Aorta (tissue), 5 donors: ENCODE measurements around the gene TRPC1. TPM values are rescaled to one million over a fixed set of nuclear protein-coding genes. Genes with fewer than 3 reads are reported as not detected.
A peak's percentile ranks its signal among the peaks of the same experiment; 100 is the strongest.

Experiments used
- ATAC-seq: fragments of 200-7000 bp; cut with Tn5 transposase; one replicate; pipeline ENCODE4 v1.9.1; 2022; ENCODE audit warnings: moderate library complexity; ENCODE audit not compliant: low FRiP score
- DNase-seq, 2 donors: peaks; one replicate each; pipeline ENCODE4 v3.0.0-alpha.2; 2020
- H3K27ac ChIP-seq, 2 donors: one replicate each; pipeline ENCODE4 v1.5.1; 2013; ENCODE audit warnings: low read length in 2 of 2, mild to moderate bottlenecking in 2 of 2, moderate library complexity in 2 of 2, control low read depth in 1 of 2, inconsistent platforms in 1 of 2, low read depth in 1 of 2
- H3K27me3 ChIP-seq, 2 donors: one replicate each; pipeline ENCODE4 v1.6.1; 2013; ENCODE audit warnings: control low read depth in 1 of 2, low read length in 1 of 2, mild to moderate bottlenecking in 1 of 2, moderate library complexity in 1 of 2; ENCODE audit not compliant: insufficient read depth in 2 of 2, control insufficient read depth in 1 of 2
- H3K36me3 ChIP-seq, 2 donors: one replicate each; pipeline ENCODE4 v1.6.1; 2013; ENCODE audit warnings: control low read depth in 1 of 2, low read length in 1 of 2, mild to moderate bottlenecking in 1 of 2; ENCODE audit not compliant: insufficient read depth in 2 of 2, control insufficient read depth in 1 of 2
- H3K4me1 ChIP-seq, 2 donors: one replicate each; pipeline ENCODE4 v1.6.1; 2013; ENCODE audit warnings: low read length in 2 of 2, control low read depth in 1 of 2, mild to moderate bottlenecking in 1 of 2, moderate library complexity in 1 of 2; ENCODE audit not compliant: insufficient read depth in 2 of 2, control insufficient read depth in 1 of 2
- H3K4me3 ChIP-seq, 2 donors: one replicate each; pipeline ENCODE4 v1.5.1; 2013; ENCODE audit warnings: low read length in 2 of 2, control low read depth in 1 of 2, mild to moderate bottlenecking in 1 of 2
- H3K9me3 ChIP-seq: one replicate; pipeline ENCODE4 v1.6.1; 2013; ENCODE audit warnings: mild to moderate bottlenecking, low read length; ENCODE audit not compliant: control insufficient read depth
- WGBS, 2 donors: extraction: QIAGEN DNeasy Blood & Tissue Kit; methylation state at CpG; one replicate each; pipeline ENCODE4 v1.1.7; 2013; 5-methylcytosine and 5-hydroxymethylcytosine counted together
- intact Hi-C, 2 donors: fragments of 100-400 bp; cut with DNase I; formaldehyde crosslinking; loops; one replicate each; pipeline versions ENCODE4 v1.14.2 to v1.15.0; 2022
- polyA plus RNA-seq, 2 donors: library from polyadenylated mRNA; stranded (reverse); fragments of 200-250 nt; gene quantifications; one replicate each; pipeline ENCODE4 v1.2.3, GENCODE V29; 2013
- total RNA-seq, 2 donors: library from RNA; stranded (reverse); fragmentation: NEBNext Ultra II Directional; extraction: Animal tissue kit (Norgen Biotek cat#: 25700); gene quantifications; one replicate each; pipeline ENCODE4 v1.2.1, GENCODE V29; 2021
- donor health status: healthy with polysubstance abuse.
- donor health status: Bipolar disorder and iron deficiency.
- donor health status: DM: no; HTN: no; CAD: no.
- donor health status: DM: no; HTN: no; CAD: no.
- donor health status: DM: yes; HTN: yes; CAD: no.

The TRPC1 gene
- total and polyA plus RNA-seq, 4 donors, result 3.0 to 29.2 (median 19.3) TPM

DNA sequence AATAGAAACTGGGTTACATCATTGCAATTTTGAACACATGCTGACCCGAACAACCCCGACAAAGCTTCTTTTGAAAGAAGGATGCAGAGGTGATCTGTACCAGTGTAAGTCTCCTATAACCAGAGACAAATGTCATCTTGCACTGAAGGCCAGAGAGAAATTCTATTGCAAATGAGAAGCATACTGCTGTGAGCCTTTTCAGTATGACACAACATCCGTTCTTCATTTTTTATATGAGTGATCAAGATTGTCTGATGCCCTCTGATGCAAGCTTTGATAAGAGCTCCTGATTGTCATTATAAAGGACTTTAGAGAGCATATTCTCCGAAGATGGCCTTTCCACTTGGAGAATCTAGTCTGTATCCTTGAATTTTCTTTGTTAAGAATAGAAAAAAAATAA is 128.2 kb downstream of the TRPC1 start:
- WGBS, 2 donors, result 91 to 94% methylated on average over 4 of the region's 4 CpGs

DNA sequence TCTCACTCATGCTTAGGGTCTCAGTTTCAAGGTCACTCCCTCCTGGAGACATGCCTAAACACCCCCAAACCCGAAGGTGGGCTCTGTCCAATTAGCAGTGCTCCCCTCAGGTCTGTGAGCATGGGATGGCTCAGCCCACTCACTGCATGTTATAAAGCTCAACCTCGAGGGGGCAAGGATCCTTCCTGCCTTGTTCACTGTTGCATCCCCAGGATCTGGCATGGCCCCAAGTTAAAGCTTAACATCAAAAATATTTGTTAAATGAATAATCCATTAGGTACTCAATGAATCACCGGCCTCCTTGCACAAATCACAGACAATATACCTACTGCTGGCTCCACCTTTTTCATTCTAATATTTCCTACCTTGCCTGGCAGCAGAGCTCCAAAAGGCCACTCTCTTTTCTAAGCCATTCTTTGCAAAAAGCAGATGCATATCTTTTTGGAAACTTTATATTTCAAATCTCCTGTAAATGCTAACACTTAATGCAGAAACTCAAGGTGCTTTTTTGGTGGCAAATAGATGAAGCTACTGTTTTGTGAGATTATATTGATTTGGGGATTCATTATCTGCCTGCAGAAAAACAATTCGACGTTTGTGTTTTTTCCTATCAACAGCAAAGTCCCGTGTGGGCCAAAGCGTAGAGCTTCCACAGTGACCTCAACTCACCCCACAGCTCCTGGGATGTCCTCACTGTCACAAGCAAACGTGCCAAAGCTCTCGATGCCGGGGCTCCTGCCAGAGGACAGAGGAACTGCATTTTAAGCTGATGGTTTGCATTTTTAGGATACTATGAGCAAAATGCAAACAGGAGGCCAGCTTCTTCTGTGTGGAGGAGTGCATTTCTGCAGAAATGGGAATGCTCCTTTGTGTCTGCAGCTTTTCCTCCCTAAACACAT is 129.7 kb downstream of the TRPC1 start:
- peak in 1 of 2 donors; percentile 57 for DNase-seq
- intact Hi-C loops, result no loop called here

More for the DNA sequence above, 128.2 kb downstream of the TRPC1 start:
- Histone ChIP-seq H3K4me3 (no peak overlapping the region), H3K36me3 (no peaks in the 10 kb centered on the region), H3K27me3 (no peaks in the 10 kb centered on the region), H3K27ac (no peak overlapping the region), H3K9me3 (no peaks in the 10 kb centered on the region), H3K4me1 (no peaks in the 10 kb centered on the region)
- DNase-seq (no peak), ATAC-seq (no peak)
- intact Hi-C loops, result no loop called here

DNA sequence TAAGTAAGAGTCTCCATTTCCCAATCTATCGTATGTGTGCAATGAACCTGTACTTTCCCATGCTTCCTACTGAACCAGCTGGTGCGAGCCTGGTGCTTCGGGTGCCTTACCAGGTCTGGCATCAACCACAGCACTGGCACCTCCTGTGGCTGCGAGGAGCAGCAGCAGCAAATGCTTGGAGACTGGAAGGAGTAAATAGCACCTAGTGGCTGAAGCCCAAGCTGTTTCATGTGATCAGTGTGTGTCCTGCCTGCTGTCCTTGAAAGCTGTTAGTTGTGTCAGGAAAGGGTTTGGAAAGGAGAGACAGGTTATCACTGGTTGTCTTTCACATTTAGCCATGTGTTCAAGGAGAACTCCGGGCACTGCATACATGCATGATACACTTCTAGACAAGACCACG is 133.2 kb downstream of the TRPC1 start:
- Histone ChIP-seq H3K9me3 (no peaks in the 10 kb centered on the region), H3K36me3 (no peaks in the 10 kb centered on the region), H3K4me3 (no peak overlapping the region), H3K4me1 (no peaks in the 10 kb centered on the region), H3K27me3 (no peaks in the 10 kb centered on the region), H3K27ac (no peak overlapping the region)
- 61 to 64% methylated on average over 6 of the region's 6 CpGs for WGBS, 2 donors
- DNase-seq (no peak), ATAC-seq (no peak)
- intact Hi-C loops, result no loop called here

More for the DNA sequence above, 129.7 kb downstream of the TRPC1 start:
- Histone ChIP-seq H3K36me3 (no peaks in the 10 kb centered on the region), H3K4me1 (no peaks in the 10 kb centered on the region), H3K9me3 (no peaks in the 10 kb centered on the region), H3K27ac (no peak overlapping the region), H3K4me3 (no peak overlapping the region), H3K27me3 (no peaks in the 10 kb centered on the region)
- ATAC-seq, result no peak
- WGBS, 2 donors, result 50 to 57% methylated on average over 10 of the region's 10 CpGs

Other genes with a start within 250 kb of the TRPC1 start
- gene ATR, start 145.3 kb upstream of the TRPC1 start, total RNA-seq, result 10 to 100 TPM; 21.1 to 30.0 TPM
- 1 to 10 TPM; 3.1 to 8.5 TPM for gene ATR, start 145.3 kb upstream of the TRPC1 start, polyA plus RNA-seq
- 1 to 10 TPM in 1 of 2 donors, under 1 TPM in 1; 0.97 to 1.0 TPM for gene PLS1, start 127.6 kb upstream of the TRPC1 start, total RNA-seq
- gene PLS1, start 127.6 kb upstream of the TRPC1 start, polyA plus RNA-seq, result 10 to 100 TPM in 1 of 2 donors, under 1 TPM in 1; 0.54 to 36.2 TPM
- gene PCOLCE2, start 165.0 kb downstream of the TRPC1 start, total RNA-seq, result 100 to 1,000 TPM in 1 of 2 donors, 10 to 100 TPM in 1; 83.3 to 106 TPM
- 100 to 1,000 TPM in 1 of 2 donors, 10 to 100 TPM in 1; 73.0 to 181 TPM for gene PCOLCE2, start 165.0 kb downstream of the TRPC1 start, polyA plus RNA-seq
- not detected for gene PAQR9, start 239.6 kb downstream of the TRPC1 start, total RNA-seq
- not detected for gene PAQR9, start 239.6 kb downstream of the TRPC1 start, polyA plus RNA-seq